Spleen (tissue), 11 donors: Measurements from ENCODE around the gene KCNK7. TPM values are rescaled to one million over a fixed set of nuclear protein-coding genes. Genes with fewer than 3 reads are reported as not detected.

Experiments
- DNase-seq: peaks from one replicate; pipeline ENCODE4 v3.0.0-alpha.2; 2020
- H3K27ac ChIP-seq, 8 donors: fragments of 200-600 bp; sonication (generic) in 7 of 8; 1 replicate in 4 of 8; 2 replicates in 4 of 8; pipeline versions ENCODE4 v1.5.0 to v1.8.0; 2016 to 2021; ENCODE audit warnings: inconsistent platforms in 4 of 8, mild to moderate bottlenecking in 4 of 8, moderate library complexity in 1 of 8
- H3K27me3 ChIP-seq, 7 donors: fragments of 200-600 bp; sonication (generic) in 6 of 7; replicated peaks in 1 of 7; 1 replicate in 4 of 7; 2 replicates in 3 of 7; pipeline versions ENCODE4 v1.5.0 to v1.8.0; 2016 to 2021; ENCODE audit warnings: inconsistent platforms in 3 of 7, mild to moderate bottlenecking in 1 of 7
- H3K36me3 ChIP-seq, 6 donors: fragments of 200-600 bp; sonication (generic) in 5 of 6; 1 replicate in 4 of 6; 2 replicates in 2 of 6; pipeline versions ENCODE4 v1.5.0 to v1.8.0; 2016 to 2021; ENCODE audit warnings: inconsistent platforms in 2 of 6
- H3K4me1 ChIP-seq, 6 donors: fragments of 200-600 bp; sonication (generic) in 5 of 6; 1 replicate in 3 of 6; 2 replicates in 3 of 6; pipeline versions ENCODE4 v1.5.0 to v1.8.0; 2016 to 2021; ENCODE audit warnings: inconsistent platforms in 3 of 6
- H3K4me3 ChIP-seq, 8 donors: fragments of 200-600 bp; sonication (generic) in 7 of 8; 1 replicate in 4 of 8; 2 replicates in 4 of 8; pipeline versions ENCODE4 v1.5.0 to v1.8.0; 2016 to 2021; ENCODE audit warnings: inconsistent platforms in 4 of 8, mild to moderate bottlenecking in 4 of 8, moderate library complexity in 2 of 8
- H3K9me3 ChIP-seq, 8 donors: fragments of 200-600 bp; sonication (generic) in 7 of 8; 1 replicate in 4 of 8; 2 replicates in 4 of 8; pipeline versions ENCODE4 v1.5.0 to v1.8.0; 2016 to 2021; ENCODE audit warnings: inconsistent platforms in 4 of 8
- POLR2A ChIP-seq, 3 donors: fragments of 450-650 bp; IDR thresholded peaks; one replicate each; pipeline ENCODE4 v1.5.1; 2017; ENCODE audit warnings: antibody characterized with exemption in 3 of 3, mild to moderate bottlenecking in 1 of 3
- POLR2AphosphoS5 ChIP-seq, 3 donors: sonication (generic); formaldehyde crosslinking; IDR thresholded peaks; one replicate each; pipeline ENCODE4 v1.5.1; 2017; ENCODE audit warnings: antibody characterized with exemption in 3 of 3
- WGBS, 5 donors: extraction: QIAGEN DNeasy Blood & Tissue Kit in 3 of 5; methylation state at CpG; one replicate each; pipeline versions ENCODE4 v1.1.5 to v1.1.7; 2013 to 2018; 5-methylcytosine and 5-hydroxymethylcytosine counted together
- intact Hi-C: fragments of 100-400 bp; cut with DNase I; formaldehyde crosslinking; loops from one replicate; pipeline ENCODE4 v1.15.0; 2023; ENCODE audit warnings: low total_unique reads
- polyA plus RNA-seq, 3 donors: library from polyadenylated mRNA; stranded (reverse); fragments of 200-250 nt; gene quantifications; one replicate each; pipeline ENCODE4 v1.2.1, GENCODE V29; 2013
- total RNA-seq, 7 donors: library from RNA; depleted of rRNA in 3 of 7; stranded (reverse); fragments of >200 nt in 3 of 7; fragmentation: NEBNext Ultra II Directional in 4 of 7; extraction: Animal tissue kit (Norgen Biotek cat#: 25700) in 4 of 7; gene quantifications; one replicate each; pipeline versions ENCODE4 v1.1.0 to v1.2.1, GENCODE V29; 2016 to 2021
- TF ChIP-seq, protein P1 (sequence below), 11 experiments: fragments of 200-600 bp in 7 of 11; fragments of 450-650 bp in 4 of 11; sonication (generic) in 4 of 11; IDR thresholded peaks in 8 of 11; conservative IDR thresholded peaks in 3 of 11; 1 replicate in 7 of 11; 2 replicates in 4 of 11; pipeline versions ENCODE4 v1.4.0 to v1.8.0; 2016 to 2021; ENCODE audit warnings: antibody characterized with exemption in 11 of 11, inconsistent platforms in 4 of 11, mild to moderate bottlenecking in 1 of 11
- donor health status: healthy with polysubstance abuse.
- donor health status: DM: no; HTN: no; CAD: no; lungs with moderate emphysema.
- donor health status: DM: no; HTN: no; CAD: no.
- donor health status: Bipolar disorder and iron deficiency.
- donor health status: healthy.
- donor health status: DM: no; HTN: no; CAD: no.
- donor health status: DM: yes; HTN: yes; CAD: no.

The KCNK7 gene
- total and polyA plus RNA-seq, 10 donors: 0.63 to 6.2 (median 1.8) TPM

DNA sequence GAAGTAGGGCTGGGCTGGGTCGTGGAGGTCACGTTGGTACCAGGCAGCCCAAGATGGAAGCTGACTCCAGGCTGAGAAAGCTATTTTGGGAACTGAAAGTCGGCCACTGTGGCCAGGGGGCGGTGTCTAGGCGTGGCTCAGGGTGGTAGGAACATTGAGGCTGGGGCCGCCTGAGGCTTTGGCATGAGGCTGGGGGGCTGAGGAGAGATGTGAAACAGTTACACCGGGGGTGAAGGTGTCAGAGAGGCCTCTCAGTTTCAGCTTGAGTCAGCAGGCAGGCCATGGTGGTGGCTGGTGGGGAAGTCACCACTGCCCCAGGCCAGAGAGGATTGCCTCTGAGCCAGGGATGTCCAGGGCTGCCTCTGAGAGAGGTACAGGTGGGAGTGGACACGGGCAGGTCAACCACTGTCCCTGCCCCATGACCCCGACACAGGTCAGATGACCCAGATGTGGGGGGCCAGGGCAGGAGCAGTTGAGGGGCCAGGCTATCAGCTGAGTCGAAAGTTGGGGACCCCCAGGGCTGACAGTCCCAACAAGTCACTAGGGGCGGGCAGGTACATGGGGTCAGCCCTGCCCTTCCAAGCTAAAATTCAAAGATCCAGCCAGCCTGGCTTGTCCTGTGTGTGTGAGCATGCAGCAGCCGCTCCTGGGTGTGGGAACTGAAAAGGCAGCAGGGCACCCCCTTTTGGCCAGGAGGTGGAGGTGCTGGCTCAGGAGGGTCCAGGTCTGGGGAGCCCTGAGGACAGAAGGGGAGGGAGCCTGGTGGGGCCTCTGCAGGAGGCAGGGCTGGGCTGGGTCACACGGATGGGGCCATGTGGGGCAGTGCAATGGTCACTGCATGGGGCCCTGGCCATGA is 7.2 kb downstream of the KCNK7 start:
- Histone ChIP-seq H3K4me3 (peak overlapping the region in 3 of 8 donors; percentile 3 to 35 (median 14)), H3K9me3 (no peaks in the 10 kb centered on the region), H3K27me3 (no peaks in the 10 kb centered on the region), H3K4me1 (peaks cover 50 to 96% (median 74%) of the 10 kb centered on the region in 6 donors), H3K27ac (peak overlapping the region; percentile 65 to 92 (median 82)), H3K36me3 (peaks cover 3 to 92% (median 69%) of the 10 kb centered on the region in 6 donors)
- peak; percentile 92 for DNase-seq
- TF ChIP-seq POLR2A (IDR thresholded peaks at IDR 0.05) (no peak), POLR2AphosphoS5 (IDR thresholded peaks at IDR 0.05) (peak; percentile 58 to 62 (median 60))
- TF ChIP-seq, protein P1, sequence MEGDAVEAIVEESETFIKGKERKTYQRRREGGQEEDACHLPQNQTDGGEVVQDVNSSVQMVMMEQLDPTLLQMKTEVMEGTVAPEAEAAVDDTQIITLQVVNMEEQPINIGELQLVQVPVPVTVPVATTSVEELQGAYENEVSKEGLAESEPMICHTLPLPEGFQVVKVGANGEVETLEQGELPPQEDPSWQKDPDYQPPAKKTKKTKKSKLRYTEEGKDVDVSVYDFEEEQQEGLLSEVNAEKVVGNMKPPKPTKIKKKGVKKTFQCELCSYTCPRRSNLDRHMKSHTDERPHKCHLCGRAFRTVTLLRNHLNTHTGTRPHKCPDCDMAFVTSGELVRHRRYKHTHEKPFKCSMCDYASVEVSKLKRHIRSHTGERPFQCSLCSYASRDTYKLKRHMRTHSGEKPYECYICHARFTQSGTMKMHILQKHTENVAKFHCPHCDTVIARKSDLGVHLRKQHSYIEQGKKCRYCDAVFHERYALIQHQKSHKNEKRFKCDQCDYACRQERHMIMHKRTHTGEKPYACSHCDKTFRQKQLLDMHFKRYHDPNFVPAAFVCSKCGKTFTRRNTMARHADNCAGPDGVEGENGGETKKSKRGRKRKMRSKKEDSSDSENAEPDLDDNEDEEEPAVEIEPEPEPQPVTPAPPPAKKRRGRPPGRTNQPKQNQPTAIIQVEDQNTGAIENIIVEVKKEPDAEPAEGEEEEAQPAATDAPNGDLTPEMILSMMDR (IDR thresholded peaks at IDR 0.05 in 8 of 11, conservative IDR thresholded peaks at IDR 0.05 in 3 of 11): peak; percentile 73 to 89 (median 83)
- WGBS, 5 donors: 19 to 31% (median 22%) methylated on average over 10 to 13 of the region's 13 CpGs
- intact Hi-C loops: loop anchor here (5.0 kb wide), 1 partner anchor 46 kb away; no protein-coding TSS in a partner anchor

DNA sequence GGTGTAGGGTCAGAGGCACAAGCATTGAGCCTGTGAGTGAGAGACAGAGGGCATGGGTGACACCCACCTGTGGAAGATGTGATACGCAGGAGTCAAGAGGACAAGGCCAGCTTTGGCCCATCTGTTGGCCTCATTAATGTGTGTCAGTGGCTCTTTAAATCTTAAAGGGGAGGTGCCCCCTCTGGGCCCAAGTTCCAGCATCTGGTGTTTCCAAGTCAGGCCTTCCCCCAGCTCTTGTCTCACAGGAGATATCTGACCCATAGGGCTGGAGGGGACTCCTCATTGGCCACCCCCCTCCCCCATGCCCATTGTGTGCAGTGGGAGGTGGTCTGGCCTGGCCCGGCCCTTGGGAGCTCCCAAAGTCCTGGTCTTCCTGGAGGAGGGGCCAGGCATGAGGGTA is 8.9 kb downstream of the KCNK7 start:
- Histone ChIP-seq H3K4me3 (peak overlapping the region in 3 of 8 donors; percentile 2 to 35 (median 5)), H3K9me3 (no peaks in the 10 kb centered on the region), H3K27ac (peak overlapping the region; percentile 65 to 92 (median 82)), H3K27me3 (no peaks in the 10 kb centered on the region), H3K4me1 (peaks cover 48 to 97% (median 68%) of the 10 kb centered on the region in 6 donors), H3K36me3 (peaks cover 3 to 92% (median 65%) of the 10 kb centered on the region in 6 donors)
- peak in 2 of 3 donors; percentile 4 to 45 for TF ChIP-seq POLR2AphosphoS5 (IDR thresholded peaks at IDR 0.05)
- TF ChIP-seq, protein P1 (IDR thresholded peaks at IDR 0.05 in 8 of 11, conservative IDR thresholded peaks at IDR 0.05 in 3 of 11): no peak
- intact Hi-C loops: loop anchor here (5.0 kb wide), 1 partner anchor 44 kb away; no protein-coding TSS in a partner anchor
- WGBS, 5 donors: 50 to 68% (median 58%) methylated on average over 1 to 2 of the region's 2 CpGs
- no peak for DNase-seq

DNA sequence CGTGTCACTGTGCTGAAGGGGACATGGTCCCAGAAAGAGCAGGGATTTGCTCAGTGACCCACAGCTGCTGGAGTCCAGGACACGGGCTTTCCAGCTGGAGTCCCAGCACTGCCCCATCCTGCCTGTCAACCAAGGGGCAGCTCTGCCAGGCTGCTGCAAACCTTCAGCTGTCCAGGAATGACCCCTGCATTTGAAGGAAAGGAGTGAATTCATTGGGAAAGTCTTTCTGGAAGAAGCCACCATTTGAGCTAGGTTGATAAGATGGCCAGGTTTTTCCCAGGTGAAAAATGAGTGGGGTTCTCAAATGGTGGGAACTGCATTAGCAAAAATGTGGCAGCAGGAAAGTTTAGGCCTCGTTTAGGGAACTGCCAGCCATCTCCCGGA is 9.4 kb downstream of the KCNK7 start:
- H3K27ac ChIP-seq: peak overlapping the region in 7 of 8 donors; percentile 28 to 92 (median 84)
- 67 to 76% (median 73%) methylated on average over 3 to 4 of the region's 4 CpGs for WGBS, 5 donors

More for the DNA sequence above, 9.4 kb downstream of the KCNK7 start:
- Histone ChIP-seq H3K27me3 (no peaks in the 10 kb centered on the region), H3K36me3 (peaks cover 3 to 92% (median 65%) of the 10 kb centered on the region in 6 donors), H3K4me3 (peak overlapping the region in 2 of 8 donors; percentile 5 to 35), H3K9me3 (no peaks in the 10 kb centered on the region), H3K4me1 (peaks cover 48 to 97% (median 66%) of the 10 kb centered on the region in 6 donors)
- intact Hi-C loops: loop anchor here (5.0 kb wide), 1 partner anchor 44 kb away; no protein-coding TSS in a partner anchor
- no peak for DNase-seq
- TF ChIP-seq, protein P1 (IDR thresholded peaks at IDR 0.05 in 8 of 11, conservative IDR thresholded peaks at IDR 0.05 in 3 of 11): no peak
- TF ChIP-seq POLR2A (IDR thresholded peaks at IDR 0.05) (no peak), POLR2AphosphoS5 (IDR thresholded peaks at IDR 0.05) (no peak)
